ENCODE results near the gene HS3ST4.

DNA sequence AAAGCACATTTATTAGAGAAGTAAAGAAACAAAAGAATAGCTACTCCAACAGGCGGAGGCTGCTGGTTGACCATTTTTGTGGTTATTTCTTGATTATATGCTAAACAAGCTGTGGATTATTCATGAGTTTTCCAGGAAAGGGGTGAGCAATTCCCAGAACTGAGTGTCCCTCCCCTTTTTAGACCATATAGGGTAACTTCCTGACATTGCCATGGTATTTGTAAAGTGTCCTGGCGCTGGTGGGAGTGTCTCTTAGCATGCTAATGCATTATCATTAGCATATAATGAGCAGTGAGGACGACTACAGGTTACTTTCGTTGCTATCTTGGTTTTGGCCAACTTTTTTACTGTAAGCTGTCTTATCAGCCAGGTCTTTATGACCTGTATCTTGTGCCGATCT lies 12.2 kb upstream of the HS3ST4 start:
- TF ChIP-seq POLR2A (IDR thresholded peaks at IDR 0.05) (no peak), CTCF (IDR thresholded peaks at IDR 0.05) (no peak)
